ENCODE data around the gene C17orf78. TPM values are rescaled to one million over a fixed set of nuclear protein-coding genes. Genes with fewer than 3 reads are reported as not detected.

The C17orf78 gene
- total and polyA plus RNA-seq, 2 of the 8 experiments (the other 6 are each of a cell fraction or from before 2014, with no cell fraction given) = not detected

DNA sequence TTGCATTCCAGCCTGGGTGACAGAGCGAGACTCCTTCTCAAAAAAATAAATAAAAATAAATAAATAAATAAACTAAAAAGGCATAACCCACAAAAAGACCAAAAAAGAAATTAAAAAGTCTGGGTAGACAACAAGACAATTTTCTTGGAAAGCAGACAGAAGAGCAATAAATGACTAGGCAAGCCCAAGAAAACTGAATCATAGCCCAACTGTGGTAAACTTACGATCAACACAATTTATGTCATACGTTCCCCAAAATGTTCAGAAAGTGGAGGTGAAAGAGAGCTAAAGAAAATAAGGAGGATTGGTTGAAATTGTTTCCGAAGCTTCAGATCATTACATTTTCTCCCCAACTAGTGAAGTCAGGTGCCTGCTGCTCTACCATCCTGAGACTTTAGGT, 31.3 kb upstream of the C17orf78 start:
- no peak overlapping the region for H2BK15ac ChIP-seq (ENCODE audit: low read length)
- FAIRE-seq (no peak), DNase-seq (ENCODE audit: low read depth in 1 of 2, low spot score in 2 of 2) (no peak)
- H2BK5ac ChIP-seq (ENCODE audit: low read depth, low read length) = no peak overlapping the region
- peaks cover 4 to 7% of the 10 kb centered on the region in 2 experiments; a peak in 3 of 4 replicates for H3K9me3 ChIP-seq (ENCODE audit: insufficient read depth in 2 of 2, low read depth in 1 of 2, low read length in 1 of 2)
- WGBS, 2 experiments (ENCODE audit: extremely low coverage in 1 of 2, insufficient coverage in 1 of 2, insufficient read length in 1 of 2, insufficient replicate concordance in 2 of 2, low coverage in 1 of 2, low lambda C conversion rate in 2 of 2, missing lambda C conversion rate in 1 of 2) = 87% methylated on average over 4 of the region's 4 CpGs; no CpG with 5 or more reads in 1 of the 2 experiments
- H2BK20ac ChIP-seq (ENCODE audit: low read length) = no peak overlapping the region
- no peak overlapping the region for H2AFZ ChIP-seq (ENCODE audit: low read length)
- H3K4me1 ChIP-seq (replicated peaks in 1 of 4; ENCODE audit: control insufficient read depth in 3 of 4, insufficient read depth in 4 of 4, low read length in 3 of 4) = no peaks in the 10 kb centered on the region
- TF ChIP-seq TEAD4 (IDR thresholded peaks at IDR 0.05; ENCODE audit: low read depth, low read length) = no peak
- TF ChIP-seq BACH1 (IDR thresholded peaks at IDR 0.05; ENCODE audit: low read length) = no peak
- TF ChIP-seq SIN3A (conservative IDR thresholded peaks at IDR 0.05 in 1 of 2, IDR thresholded peaks at IDR 0.05 in 1 of 2; ENCODE audit: low read depth in 1 of 2, low read length in 2 of 2) = no peak
- no peak for TF ChIP-seq TBP (IDR thresholded peaks at IDR 0.05; ENCODE audit: low read depth, low read length)
- no peak for TF ChIP-seq TCF12 (IDR thresholded peaks at IDR 0.05; ENCODE audit: low read depth, low read length)
- TF ChIP-seq GABPA (IDR thresholded peaks at IDR 0.05; ENCODE audit: borderline replicate concordance, insufficient read depth, low read length) = no peak
- no peak for TF ChIP-seq MAFK (IDR thresholded peaks at IDR 0.05; ENCODE audit: low read depth, low read length)
- TF ChIP-seq KDM4A (IDR thresholded peaks at IDR 0.05; ENCODE audit: low read depth, low read length, severe bottlenecking) = no peak
- TF ChIP-seq CHD2 (IDR thresholded peaks at IDR 0.05; ENCODE audit: low read length) = no peak
- TF ChIP-seq CHD1 (IDR thresholded peaks at IDR 0.05; ENCODE audit: low read depth, low read length) = no peak
- H3K4me2 ChIP-seq (ENCODE audit: insufficient read depth in 1 of 2, low read depth in 2 of 2, low read length in 2 of 2) = no peak overlapping the region
- no peak overlapping the region for H3K4ac ChIP-seq (replicated peaks; ENCODE audit: insufficient read length, low read depth, low read length)
- H3K9ac ChIP-seq (replicated peaks in 1 of 4; ENCODE audit: extremely low read depth in 1 of 4, low read depth in 3 of 4, low read length in 3 of 4) = no peak overlapping the region
- H4K20me1 ChIP-seq (replicated peaks in 1 of 2; ENCODE audit: control insufficient read depth in 1 of 2, insufficient read depth in 2 of 2, low read length in 2 of 2) = peaks cover 0 to 3% of the 10 kb centered on the region in 2 experiments
- peaks cover 0 to 10% (median 5%) of the 10 kb centered on the region in 4 experiments; a peak in 3 of 8 replicates for H3K36me3 ChIP-seq (ENCODE audit: control insufficient read depth in 2 of 4, insufficient read depth in 4 of 4, low read length in 3 of 4)
- no peak overlapping the region for H2AK5ac ChIP-seq (ENCODE audit: low read depth, low read length)
- ChIA-PET CTCF (ENCODE audit: partially characterized antibody) (no interaction called here), POLR2A (ENCODE audit: partially characterized antibody) (interaction anchor here (2.1 kb wide), 1 partner anchor 14 kb away, joined by 11 read pairs; no protein-coding TSS in a partner anchor)
- H2BK120ac ChIP-seq (replicated peaks; ENCODE audit: low read depth, low read length) = no peak overlapping the region
- H3K18ac ChIP-seq (ENCODE audit: extremely low read depth, low read length) = no peak overlapping the region
- no peak overlapping the region for H3K56ac ChIP-seq (replicated peaks; ENCODE audit: insufficient read length, low read depth, low read length)
- H3K27ac ChIP-seq (ENCODE audit: low read depth, low read length) = no peak overlapping the region
- no peak overlapping the region for H3K4me3 ChIP-seq (ENCODE audit: extremely low read depth in 1 of 4, insufficient read depth in 2 of 4, low read depth in 3 of 4, low read length in 4 of 4)
- H4K5ac ChIP-seq (ENCODE audit: insufficient read length, low read depth, low read length) = no peak overlapping the region
- H4K8ac ChIP-seq (ENCODE audit: extremely low read depth, insufficient read depth, low read length) = no peak overlapping the region
- H4K91ac ChIP-seq (replicated peaks; ENCODE audit: insufficient read length, low read length) = no peak overlapping the region
- peaks cover 14 to 90% of the 10 kb centered on the region in 2 experiments for H3K79me2 ChIP-seq (ENCODE audit: control insufficient read depth in 1 of 2, insufficient read depth in 2 of 2, low read length in 2 of 2)
- H3K23ac ChIP-seq (ENCODE audit: insufficient read length) = no peak overlapping the region
- H2BK12ac ChIP-seq (ENCODE audit: low read depth, low read length) = no peak overlapping the region
- H3K14ac ChIP-seq (ENCODE audit: insufficient read length) = no peak overlapping the region
- no peaks in the 10 kb centered on the region for H3K23me2 ChIP-seq (ENCODE audit: low read depth, low read length)
- H3K27me3 ChIP-seq (replicated peaks in 1 of 4; ENCODE audit: control insufficient read depth in 3 of 4, extremely low read depth in 1 of 4, insufficient read depth in 3 of 4, low read length in 3 of 4) = no peaks in the 10 kb centered on the region
- H3K79me1 ChIP-seq (ENCODE audit: low read depth, low read length) = no peaks in the 10 kb centered on the region

Measured in H1 (cell line).